HUES48 (cell line): ENCODE data around the gene TGFBR2.

Experiments used
- H3K27ac ChIP-seq: one replicate; pipeline ENCODE4 v1.7.0; 2013; ENCODE audit warnings: low read depth, low read length, inconsistent platforms
- H3K27me3 ChIP-seq: 2 replicates; pipeline ENCODE4 v1.6.1; 2013; ENCODE audit warnings: mild to moderate bottlenecking, low read length; ENCODE audit not compliant: control insufficient read depth, insufficient read depth
- H3K36me3 ChIP-seq: 2 replicates; pipeline ENCODE4 v1.6.1; 2013; ENCODE audit warnings: low read length; ENCODE audit not compliant: control insufficient read depth, insufficient read depth
- H3K4me1 ChIP-seq: 2 replicates; pipeline ENCODE4 v1.6.1; 2013; ENCODE audit warnings: mild to moderate bottlenecking, low read length; ENCODE audit not compliant: control insufficient read depth, insufficient read depth
- H3K4me3 ChIP-seq: 2 replicates; pipeline ENCODE4 v1.5.1; 2013; ENCODE audit warnings: mild to moderate bottlenecking, low read depth, low read length
- H3K9ac ChIP-seq: 2 replicates; pipeline ENCODE4 v1.6.1; 2013; ENCODE audit warnings: mild to moderate bottlenecking, low read depth, low read length, moderate library complexity
- H3K9me3 ChIP-seq: 2 replicates; pipeline ENCODE4 v1.6.1; 2013; ENCODE audit warnings: low read length; ENCODE audit not compliant: control insufficient read depth, insufficient read depth

Gene TGFBR2

DNA sequence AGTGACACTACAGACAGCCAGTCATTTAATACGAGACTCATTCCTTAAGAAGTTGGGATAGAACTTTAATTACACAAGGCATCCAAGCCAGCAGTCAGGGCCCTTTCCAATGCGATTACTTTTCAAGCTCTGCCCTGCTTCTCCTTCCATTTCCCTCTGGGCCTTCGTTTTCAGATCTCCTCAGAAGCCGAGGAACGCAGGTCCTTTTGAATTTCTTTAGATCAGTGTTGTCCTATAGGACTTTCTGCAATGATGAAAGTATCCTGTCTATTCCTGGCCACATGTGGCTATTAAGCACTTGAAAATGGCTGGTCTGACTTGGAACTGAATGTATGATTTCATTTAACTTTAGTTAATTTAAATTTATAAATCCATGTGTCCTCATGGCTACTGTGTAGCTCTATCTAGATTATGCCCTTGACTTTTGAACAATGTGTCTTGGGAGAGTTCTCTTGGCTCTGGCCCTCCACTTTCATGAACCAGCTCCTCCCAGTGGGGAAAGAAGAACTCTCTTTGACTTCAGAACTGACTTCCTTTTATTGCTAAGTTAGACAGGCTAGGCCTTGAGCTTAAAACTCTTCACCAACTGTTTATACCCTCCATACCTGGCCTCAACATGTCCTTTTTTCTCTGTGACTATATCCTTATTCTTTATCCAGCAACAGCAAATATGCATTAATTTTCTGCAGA lies 22.6 kb downstream of the TGFBR2 start:
- no peak overlapping the region for H3K4me3 ChIP-seq
- peaks cover 26% of the 10 kb centered on the region for H3K4me1 ChIP-seq
- peak overlapping the region; percentile 15; the same call in 1 of the 2 replicates for H3K9ac ChIP-seq
- no peaks in the 10 kb centered on the region for H3K27me3 ChIP-seq
- H3K36me3 ChIP-seq, result no peaks in the 10 kb centered on the region
- no peaks in the 10 kb centered on the region for H3K9me3 ChIP-seq
- H3K27ac ChIP-seq, result peak overlapping the region; percentile 70

- H3K4me1 ChIP-seq, result peaks cover 29% of the 10 kb centered on the region
- H3K27ac ChIP-seq, result no peak overlapping the region
- no peak overlapping the region for H3K9ac ChIP-seq
- no peaks in the 10 kb centered on the region for H3K36me3 ChIP-seq
- H3K4me3 ChIP-seq, result no peak overlapping the region
- H3K27me3 ChIP-seq, result no peaks in the 10 kb centered on the region
- no peaks in the 10 kb centered on the region for H3K9me3 ChIP-seq
These were observed 23.3 kb downstream of the TGFBR2 start for GRCh38 chr3:30629746-30630145.

DNA sequence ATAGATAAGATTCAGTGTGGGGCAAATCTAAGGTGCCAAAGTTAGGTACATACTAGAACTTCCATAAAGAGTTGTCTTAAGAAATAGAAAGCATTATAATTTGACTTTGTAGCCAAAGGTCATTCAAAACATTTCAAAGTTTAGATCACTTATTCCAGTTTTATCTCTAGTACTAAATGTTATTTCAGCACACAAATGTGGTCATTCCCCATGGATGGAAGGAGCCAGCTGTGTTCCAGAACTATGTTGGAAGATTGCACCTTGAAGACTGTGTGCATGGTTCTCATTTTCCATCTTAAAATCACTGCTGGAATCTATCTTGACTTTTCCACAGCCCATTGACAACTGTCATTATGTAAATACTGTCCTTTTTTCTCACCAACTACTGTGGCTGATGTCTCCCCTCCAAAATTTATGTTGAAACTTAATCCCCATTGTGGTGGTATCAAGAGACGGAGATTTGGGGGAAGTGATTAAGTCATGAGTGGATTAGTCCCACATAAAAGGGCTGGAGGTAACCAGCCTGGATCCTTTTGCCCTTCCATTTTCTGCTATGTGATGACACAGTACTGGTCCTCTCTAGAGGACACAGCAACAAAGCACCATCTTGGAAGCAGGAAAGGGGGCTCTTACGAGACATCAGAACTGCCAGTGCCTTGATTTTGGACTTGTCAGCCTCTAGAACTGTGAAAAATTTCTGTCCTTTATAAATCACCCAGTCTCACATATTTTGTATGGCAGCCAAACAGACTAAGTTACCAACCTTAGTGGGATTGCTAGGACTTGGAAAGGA lies 24.0 kb downstream of the TGFBR2 start:
- H3K9me3 ChIP-seq, result no peaks in the 10 kb centered on the region
- H3K27me3 ChIP-seq, result no peaks in the 10 kb centered on the region
- H3K9ac ChIP-seq, result no peak overlapping the region
- H3K4me1 ChIP-seq, result peaks cover 32% of the 10 kb centered on the region
- no peak overlapping the region for H3K27ac ChIP-seq
- no peak overlapping the region for H3K4me3 ChIP-seq
- H3K36me3 ChIP-seq, result no peaks in the 10 kb centered on the region

DNA sequence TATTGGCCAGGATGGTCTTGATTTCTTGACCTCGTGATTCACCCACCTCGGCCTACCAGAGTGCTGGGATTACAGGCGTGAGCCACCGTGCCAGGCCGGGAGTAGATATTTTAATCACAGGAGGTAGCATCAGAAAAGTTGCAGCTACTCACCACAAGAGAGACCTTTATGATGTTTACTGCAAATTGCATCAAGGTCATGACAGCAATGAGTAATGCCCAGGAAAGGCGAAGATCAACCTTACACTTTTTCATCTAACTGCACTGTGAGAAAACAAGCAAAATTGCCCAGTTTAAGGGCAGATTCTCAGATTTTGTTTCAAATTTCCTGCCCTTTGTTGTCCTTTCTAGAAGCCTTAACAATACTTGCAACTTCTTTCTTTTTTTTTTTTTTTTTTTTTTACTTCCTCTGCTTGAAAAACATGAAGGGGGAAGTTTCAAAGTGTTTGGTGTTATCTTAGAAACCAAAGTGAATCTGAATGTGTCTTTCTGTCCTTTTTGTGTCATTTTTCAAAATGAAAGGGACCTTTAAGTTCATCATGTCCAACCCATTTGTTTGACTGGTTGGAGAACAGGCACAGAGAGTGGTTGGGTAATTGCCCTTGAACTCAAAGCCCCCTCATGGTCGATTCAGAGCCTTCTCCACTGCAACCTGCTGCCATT lies 25.0 kb downstream of the TGFBR2 start:
- Histone ChIP-seq H3K36me3 (no peaks in the 10 kb centered on the region), H3K9ac (no peak overlapping the region), H3K27ac (no peak overlapping the region), H3K4me3 (no peak overlapping the region), H3K4me1 (peaks cover 29% of the 10 kb centered on the region), H3K27me3 (no peaks in the 10 kb centered on the region), H3K9me3 (no peaks in the 10 kb centered on the region)

- no peaks in the 10 kb centered on the region for H3K9me3 ChIP-seq
- H3K36me3 ChIP-seq, result no peaks in the 10 kb centered on the region
- no peak overlapping the region for H3K27ac ChIP-seq
- no peak overlapping the region for H3K4me3 ChIP-seq
- no peak overlapping the region for H3K9ac ChIP-seq
- H3K4me1 ChIP-seq, result peaks cover 24% of the 10 kb centered on the region
- no peaks in the 10 kb centered on the region for H3K27me3 ChIP-seq
These were observed 25.7 kb downstream of the TGFBR2 start for GRCh38 chr3:30632065-30632464.

- H3K27me3 ChIP-seq, result no peaks in the 10 kb centered on the region
- H3K4me1 ChIP-seq, result peaks cover 24% of the 10 kb centered on the region
- H3K36me3 ChIP-seq, result no peaks in the 10 kb centered on the region
- H3K9ac ChIP-seq, result no peak overlapping the region
- no peak overlapping the region for H3K27ac ChIP-seq
- no peak overlapping the region for H3K4me3 ChIP-seq
- no peaks in the 10 kb centered on the region for H3K9me3 ChIP-seq
These were observed 26.1 kb downstream of the TGFBR2 start for GRCh38 chr3:30632521-30632920.

DNA sequence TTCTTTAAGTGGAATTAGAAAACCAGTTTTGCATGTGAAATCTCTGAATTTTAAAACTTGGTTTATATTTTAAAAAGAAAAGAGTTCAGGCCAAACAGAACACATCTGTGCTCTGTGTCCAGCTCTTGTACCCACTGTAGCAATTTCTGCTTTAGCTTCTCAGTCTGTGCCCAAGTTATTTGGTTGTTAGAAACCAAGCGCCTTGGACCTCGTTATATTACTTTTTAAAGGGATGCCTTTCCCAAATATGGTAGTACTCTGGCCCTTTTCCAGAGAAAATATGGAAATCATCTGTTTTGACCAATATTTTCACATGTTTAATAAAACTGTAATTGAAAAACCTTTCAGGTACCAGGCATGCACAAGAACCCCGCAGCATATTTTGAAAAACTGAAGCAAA lies 27.3 kb downstream of the TGFBR2 start:
- Histone ChIP-seq H3K36me3 (no peaks in the 10 kb centered on the region), H3K9ac (no peak overlapping the region), H3K27ac (no peak overlapping the region), H3K9me3 (no peaks in the 10 kb centered on the region), H3K27me3 (no peaks in the 10 kb centered on the region), H3K4me1 (peaks cover 14% of the 10 kb centered on the region), H3K4me3 (no peak overlapping the region)

- Histone ChIP-seq H3K4me1 (peaks cover 8% of the 10 kb centered on the region; the same call in 1 of the 2 replicates), H3K9me3 (no peaks in the 10 kb centered on the region), H3K36me3 (no peaks in the 10 kb centered on the region), H3K27me3 (no peaks in the 10 kb centered on the region), H3K27ac (no peak overlapping the region), H3K9ac (no peak overlapping the region), H3K4me3 (no peak overlapping the region)
These were observed 28.6 kb downstream of the TGFBR2 start for GRCh38 chr3:30634761-30635735.

GRCh38 chr3:30637310-30638219 lies 31.2 kb downstream of the TGFBR2 start:
- no peaks in the 10 kb centered on the region for H3K36me3 ChIP-seq
- H3K4me1 ChIP-seq, result peaks cover 8% of the 10 kb centered on the region; the same call in 1 of the 2 replicates
- no peak overlapping the region for H3K4me3 ChIP-seq
- H3K9ac ChIP-seq, result no peak overlapping the region
- no peak overlapping the region for H3K27ac ChIP-seq
- H3K9me3 ChIP-seq, result no peaks in the 10 kb centered on the region
- H3K27me3 ChIP-seq, result no peaks in the 10 kb centered on the region
